HEK293 (cell line): ENCODE results near the gene SPTLC2.

Experiments used
- CTCF ChIP-seq: fragments of 450-650 bp; formaldehyde crosslinking; IDR thresholded peaks from 2 replicates; pipeline ENCODE4 v1.5.1; 2016; ENCODE audit warnings: missing biosample characterization, missing genetic modification characterization
- ZNF248 ChIP-seq: fragments of 450-650 bp; formaldehyde crosslinking; IDR thresholded peaks from 2 replicates; pipeline ENCODE4 v1.5.1; 2017; ENCODE audit warnings: missing biosample characterization, missing genetic modification characterization
- ZNF704 ChIP-seq: fragments of 450-650 bp; formaldehyde crosslinking; IDR thresholded peaks from 2 replicates; pipeline ENCODE4 v1.5.1; 2016; ENCODE audit warnings: missing biosample characterization, missing genetic modification characterization
- TF ChIP-seq, protein P1 (sequence below): fragments of 450-650 bp; formaldehyde crosslinking; IDR thresholded peaks from 2 replicates; pipeline ENCODE4 v1.5.1; 2016; ENCODE audit warnings: missing biosample characterization, missing genetic modification characterization

GRCh38 chr14:77478029-77478428 is 138.4 kb downstream of the SPTLC2 start:
- TF ChIP-seq CTCF (tag by site-specific recombination): no peak
- no peak for TF ChIP-seq ZNF248 (tag by site-specific recombination)
- TF ChIP-seq, protein P1, sequence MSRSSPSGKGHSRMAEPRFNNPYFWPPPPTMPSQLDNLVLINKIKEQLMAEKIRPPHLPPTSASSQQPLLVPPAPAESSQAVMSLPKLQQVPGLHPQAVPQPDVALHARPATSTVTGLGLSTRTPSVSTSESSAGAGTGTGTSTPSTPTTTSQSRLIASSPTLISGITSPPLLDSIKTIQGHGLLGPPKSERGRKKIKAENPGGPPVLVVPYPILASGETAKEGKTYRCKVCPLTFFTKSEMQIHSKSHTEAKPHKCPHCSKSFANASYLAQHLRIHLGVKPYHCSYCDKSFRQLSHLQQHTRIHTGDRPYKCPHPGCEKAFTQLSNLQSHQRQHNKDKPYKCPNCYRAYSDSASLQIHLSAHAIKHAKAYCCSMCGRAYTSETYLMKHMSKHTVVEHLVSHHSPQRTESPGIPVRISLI (tag by site-specific recombination): no peak
- no peak for TF ChIP-seq ZNF704 (tag by site-specific recombination)
